Endometrial microvascular endothelial cells (primary cell): ENCODE results near the gene NEDD4. TPM values are rescaled to one million over a fixed set of nuclear protein-coding genes. Genes with fewer than 3 reads are reported as not detected.
"Not testable (repeated sequence)": the region's sequence is repeated elsewhere in the genome, so short reads cannot be mapped to it uniquely, and the experiment has no call there.

Experiments
- in situ Hi-C: cut with HindIII; loops from 2 replicates; pipeline ENCODE4 v1.10.0; 2017; ENCODE audit warnings: low sequenced_read_pairs, low pct_unique_long_range_greater_than_20kb; ENCODE audit errors: inconsistent ontology term
- total RNA-seq: library from RNA; depleted of rRNA; stranded (reverse); fragments of >200 nt; gene quantifications from one replicate; pipeline ENCODE4 v1.2.3, GENCODE V29; 2015; ENCODE audit errors: inconsistent ontology term

Gene NEDD4
- total RNA-seq, 1 donor from 2014 or later, result 61.0 TPM

GRCh38 chr15:55970286-55970685 lies 23.1 kb downstream of the NEDD4 start:
- in situ Hi-C loops, result no loop called here

DNA sequence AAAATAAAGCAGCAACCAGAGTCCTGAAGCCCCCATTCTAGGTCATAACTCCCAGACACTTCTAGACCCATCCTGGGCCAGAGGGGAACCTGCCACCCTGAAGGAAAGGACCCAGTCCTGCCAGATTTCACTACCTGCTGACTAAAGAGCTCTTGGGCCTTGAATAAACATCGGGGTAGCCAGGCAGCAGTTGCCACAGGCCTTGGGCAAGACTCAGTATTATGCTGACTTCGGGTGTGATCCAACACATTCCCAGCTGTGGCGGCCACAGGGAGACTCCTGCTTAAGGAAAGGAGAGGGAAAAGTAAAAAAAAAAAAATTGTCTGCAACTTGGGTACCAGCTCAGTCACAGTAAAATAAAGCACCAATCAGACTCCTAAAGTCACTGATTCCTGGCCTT lies 23.8 kb downstream of the NEDD4 start:
- in situ Hi-C loops, result no loop called here

DNA sequence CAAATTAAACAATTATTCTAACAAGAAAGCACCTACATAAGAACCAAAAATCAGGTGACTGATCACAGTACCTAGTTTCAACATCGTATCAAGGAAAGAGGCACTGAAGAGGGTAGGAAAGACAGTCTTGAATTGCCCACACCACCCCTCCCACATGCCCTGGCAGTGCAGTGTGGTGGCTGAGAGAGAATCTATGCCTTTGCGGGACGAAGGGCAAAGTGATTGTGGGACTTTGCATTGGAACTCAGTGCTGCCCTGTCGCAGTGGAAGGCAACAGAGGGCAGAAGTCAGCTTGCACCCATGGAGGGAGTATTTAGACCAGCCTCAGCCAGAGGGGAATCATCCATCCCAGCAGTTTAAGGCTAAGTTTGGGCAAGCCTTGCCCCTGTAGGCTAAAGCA lies 24.5 kb downstream of the NEDD4 start:
- in situ Hi-C loops, result no loop called here

DNA sequence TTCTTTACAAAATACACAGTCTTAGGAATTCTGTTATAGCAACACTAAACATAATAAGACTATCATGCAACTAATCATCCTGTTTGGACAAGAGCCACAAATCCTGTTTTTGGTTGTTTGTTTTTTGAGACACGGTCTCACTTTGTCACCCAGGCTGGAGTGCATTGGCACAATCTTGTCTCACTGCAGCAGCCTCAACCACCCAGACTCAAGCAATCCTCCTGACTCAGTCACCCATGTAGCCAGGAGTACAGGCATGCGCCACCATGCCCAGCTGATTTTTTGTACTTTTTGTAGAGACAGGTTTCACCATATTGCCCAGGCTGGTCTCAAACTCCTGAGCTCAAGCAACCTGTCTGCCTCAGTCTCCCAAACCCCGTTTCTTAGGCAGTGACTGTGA lies 28.3 kb downstream of the NEDD4 start:
- in situ Hi-C loops, result no loop called here

- in situ Hi-C loops, result no loop called here
Observed at GRCh38 chr15:55960946-55961345, 32.5 kb downstream of the NEDD4 start.

DNA sequence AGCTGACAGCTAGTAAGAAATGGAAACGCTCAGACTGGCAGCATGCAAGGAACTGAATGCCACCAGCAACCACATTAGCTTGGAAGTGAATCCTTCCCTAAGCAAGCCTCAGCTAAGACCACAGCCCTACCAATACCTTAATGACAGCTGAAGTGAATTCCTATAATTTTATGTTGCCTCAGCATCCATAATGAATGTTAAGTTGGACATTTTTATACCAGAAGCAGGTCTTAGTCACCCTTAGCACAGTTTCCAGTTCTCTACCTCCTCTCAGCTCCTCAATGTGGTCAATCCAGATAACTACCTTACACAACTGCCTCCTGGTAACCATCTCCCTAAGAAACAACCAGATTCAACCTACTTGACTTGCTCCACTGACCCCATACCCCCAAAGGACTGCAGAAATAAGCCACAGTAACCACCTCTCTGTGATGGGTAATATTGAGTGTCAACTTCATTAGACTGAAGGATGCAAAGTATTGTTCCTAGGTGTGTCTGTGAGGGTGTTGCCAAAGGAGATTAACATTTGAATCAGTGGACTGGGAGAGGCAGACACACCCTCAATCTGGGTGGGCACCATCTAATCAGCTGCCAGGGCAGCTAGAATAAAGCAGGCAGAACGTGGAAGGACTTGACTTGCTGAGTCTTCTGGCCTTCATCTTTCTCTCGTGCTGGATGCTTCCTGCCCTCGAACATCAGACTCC lies 33.5 kb downstream of the NEDD4 start:
- in situ Hi-C loops, result no loop called here

GRCh38 chr15:55958349-55958748 lies 35.1 kb downstream of the NEDD4 start:
- in situ Hi-C loops, result no loop called here

DNA sequence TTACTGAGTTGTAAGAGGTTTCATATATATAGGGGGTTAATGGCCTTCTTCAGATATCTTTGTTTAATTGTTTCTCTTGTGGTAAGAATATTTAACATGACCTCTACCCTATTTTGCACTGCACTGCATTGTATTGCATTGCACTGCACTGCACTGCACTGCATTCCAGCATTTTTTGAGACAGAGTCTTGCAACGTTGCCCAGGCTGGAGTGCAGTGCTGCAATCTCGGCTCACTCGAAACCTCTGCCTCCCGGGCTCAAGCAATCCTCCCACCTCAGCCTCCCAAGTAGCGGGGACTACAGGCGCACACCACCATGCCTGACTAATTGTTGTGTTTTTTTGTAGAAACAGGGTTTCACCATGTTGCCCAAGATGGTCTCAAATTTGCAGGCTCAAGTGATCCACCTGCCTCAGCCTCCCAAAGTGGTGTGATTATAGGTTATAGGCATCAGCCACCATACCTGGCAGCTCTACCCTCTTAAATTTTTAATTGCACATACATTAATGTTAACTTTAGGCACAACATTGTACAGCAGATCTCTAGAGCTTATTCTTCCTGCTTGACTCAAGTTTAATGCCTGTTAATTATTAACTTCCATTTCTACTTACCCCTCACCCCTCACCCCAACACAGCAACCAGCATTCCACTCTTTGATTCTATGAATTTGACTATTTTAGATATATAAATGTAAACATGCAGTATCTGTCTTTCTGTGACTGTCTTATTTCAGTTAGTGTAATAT lies 38.4 kb downstream of the NEDD4 start:
- in situ Hi-C loops, result no loop called here

- in situ Hi-C loops, result not testable (repeated sequence)
Observed at GRCh38 chr15:55952501-55953274, 40.7 kb downstream of the NEDD4 start.

DNA sequence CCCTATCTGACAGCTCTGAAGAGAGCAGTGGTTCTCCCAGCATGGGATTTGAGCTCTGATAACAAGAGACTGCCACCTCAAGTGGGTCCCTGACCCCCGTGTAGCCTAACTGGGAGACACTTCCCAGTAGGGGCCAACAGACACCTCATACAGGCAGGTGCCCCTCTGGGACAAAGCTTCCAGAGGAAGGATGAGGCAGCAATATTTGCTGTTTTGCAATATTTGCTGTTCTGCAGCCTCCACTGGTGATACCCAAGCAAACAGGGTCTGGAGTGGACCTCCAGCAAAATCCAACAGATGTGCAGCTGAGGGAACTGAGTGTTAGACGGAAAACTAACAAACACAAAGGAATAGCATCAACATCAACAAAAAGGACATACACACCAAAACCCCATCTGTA lies 48.8 kb downstream of the NEDD4 start:
- in situ Hi-C loops, result not testable (repeated sequence)

GRCh38 chr15:55942332-55942731 lies 51.1 kb downstream of the NEDD4 start:
- in situ Hi-C loops, result no loop called here

DNA sequence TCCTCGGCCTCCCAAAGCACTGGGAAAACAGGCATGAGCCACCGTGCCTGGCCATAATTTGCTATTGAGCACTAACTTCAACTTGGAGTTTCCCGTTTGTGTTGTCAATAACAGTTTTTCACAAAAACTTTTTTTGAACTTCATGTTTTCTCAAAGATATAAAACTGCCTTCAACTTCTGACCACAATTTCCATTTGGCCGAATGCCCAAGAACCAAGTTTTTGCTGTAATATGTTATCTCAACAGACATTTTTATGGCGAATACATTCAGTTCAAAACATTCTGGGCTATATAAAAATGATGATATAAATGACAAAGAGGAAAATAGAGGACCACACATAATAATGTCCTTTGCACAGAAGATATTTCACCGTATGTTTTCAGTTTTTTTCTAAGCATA lies 56.4 kb downstream of the NEDD4 start:
- in situ Hi-C loops, result no loop called here

DNA sequence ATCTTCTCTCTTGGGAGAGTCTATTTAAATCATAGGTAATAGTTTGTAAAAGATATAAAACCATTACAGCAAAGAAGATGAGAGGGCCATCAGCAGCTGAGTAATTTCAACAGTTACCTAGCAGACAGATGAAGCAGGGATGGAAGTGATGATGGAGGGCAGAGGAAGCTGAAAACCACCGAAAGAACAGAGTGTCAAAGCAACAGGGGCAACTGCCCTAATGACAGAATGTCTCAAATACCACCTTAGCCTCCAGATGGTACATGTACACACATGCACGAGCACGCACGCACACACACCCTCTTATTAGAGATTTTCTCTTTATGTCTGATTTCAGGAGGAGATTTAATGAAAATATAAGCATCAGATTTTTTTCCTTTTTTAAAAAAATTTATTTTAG lies 64.5 kb downstream of the NEDD4 start:
- in situ Hi-C loops, result no loop called here

GRCh38 chr15:55921744-55922143 lies 71.7 kb downstream of the NEDD4 start:
- in situ Hi-C loops, result no loop called here

- in situ Hi-C loops, result no loop called here
Observed at GRCh38 chr15:55917881-55918296, 75.5 kb downstream of the NEDD4 start.

DNA sequence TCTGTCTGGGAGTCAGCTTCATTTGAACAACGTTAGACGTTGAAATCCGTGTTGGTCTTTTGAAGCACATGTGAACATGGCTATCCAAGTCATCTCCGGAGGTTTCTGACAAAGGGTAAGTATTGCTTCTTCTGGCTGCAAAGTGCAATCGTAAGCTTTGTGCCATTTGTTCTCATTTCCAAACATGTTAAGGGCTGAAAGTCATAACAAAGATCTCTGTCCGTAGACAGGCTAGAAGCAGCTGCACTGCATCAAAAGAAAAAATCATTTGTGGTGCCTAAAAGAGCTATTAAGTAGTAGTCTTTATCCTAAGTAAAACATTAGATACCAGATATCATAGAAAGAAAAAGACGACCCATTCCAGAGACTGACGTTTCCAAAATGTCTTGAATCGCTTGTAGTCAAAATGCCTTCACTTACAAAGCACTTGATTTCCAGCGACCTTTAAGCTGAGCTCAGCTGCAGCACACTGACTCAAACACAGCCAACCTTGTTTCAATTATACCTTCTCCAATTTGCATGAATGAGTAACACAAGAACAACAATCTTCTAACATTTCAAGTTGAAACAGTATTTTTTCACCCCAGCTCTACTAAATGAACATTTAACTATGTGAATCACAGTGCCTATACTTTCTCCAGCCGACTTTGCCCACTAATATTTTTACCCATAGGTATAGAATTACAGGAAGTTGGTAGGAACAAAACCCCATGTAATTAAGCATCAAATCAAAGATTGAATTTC lies 76.6 kb downstream of the NEDD4 start:
- in situ Hi-C loops, result no loop called here

DNA sequence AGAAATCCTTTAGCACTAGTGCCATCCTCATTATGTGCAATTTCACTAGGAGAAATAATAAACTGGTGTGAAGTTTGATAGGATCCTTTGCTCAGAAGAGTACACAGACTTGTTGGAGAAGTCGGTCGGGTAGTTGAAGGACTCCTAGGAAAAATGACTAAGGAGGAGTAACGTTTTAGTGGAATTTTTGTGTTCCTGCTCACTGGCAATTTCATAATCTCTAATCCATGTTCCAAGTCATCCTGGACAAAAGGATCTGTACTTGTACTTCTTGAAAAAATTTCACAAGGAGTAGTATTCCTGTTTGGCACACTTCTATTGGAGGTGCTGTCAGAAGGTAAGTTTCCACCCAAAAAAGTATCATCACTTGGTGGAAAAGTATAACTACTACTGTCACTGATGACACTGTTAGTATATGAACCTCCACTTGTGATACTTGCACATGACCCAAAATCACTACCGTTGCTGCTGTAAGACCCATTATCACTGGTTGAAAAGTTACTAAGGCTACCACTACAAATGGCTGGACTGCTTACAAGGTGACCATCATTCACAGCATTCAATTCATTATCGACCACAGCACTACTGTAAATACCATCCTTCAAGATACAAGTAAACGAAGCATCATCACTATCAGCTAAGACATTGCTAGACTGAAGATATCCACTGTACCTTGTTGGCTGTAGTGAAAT lies 77.4 kb downstream of the NEDD4 start:
- in situ Hi-C loops, result no loop called here

DNA sequence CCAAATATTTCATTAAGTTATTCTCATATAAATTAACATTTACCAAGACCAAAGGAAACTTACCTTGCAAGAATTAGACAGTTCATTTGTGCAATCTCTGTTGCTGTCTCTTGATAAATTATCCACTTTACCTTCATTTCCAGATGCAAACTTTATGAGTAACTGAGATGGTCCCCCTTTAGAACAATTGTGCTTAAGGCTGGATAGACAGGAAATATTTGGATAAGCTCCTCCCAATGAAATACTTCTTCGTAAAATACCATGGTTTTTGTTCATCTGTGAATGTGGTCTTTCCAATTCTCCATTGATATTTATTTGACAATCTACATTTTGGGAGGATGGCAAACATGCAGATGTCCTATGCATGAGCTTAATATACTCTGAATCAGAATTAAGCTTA lies 78.2 kb downstream of the NEDD4 start:
- in situ Hi-C loops, result no loop called here

GRCh38 chr15:55914446-55914845 lies 79.0 kb downstream of the NEDD4 start:
- in situ Hi-C loops, result no loop called here
